GM18868 (cell line): ENCODE measurements around the gene PRR14L.
"Not testable (repeated sequence)": the region's sequence is repeated elsewhere in the genome, so short reads cannot be mapped to it uniquely, and the experiment has no call there.

Experiments used
- ATAC-seq: cut with Tn5 transposase; IDR thresholded peaks from one replicate; pipeline ENCODE4 v1.9.1; 2021; ENCODE audit warnings: mild to moderate bottlenecking, moderate library complexity; ENCODE audit not compliant: unreplicated experiment

Gene PRR14L

DNA sequence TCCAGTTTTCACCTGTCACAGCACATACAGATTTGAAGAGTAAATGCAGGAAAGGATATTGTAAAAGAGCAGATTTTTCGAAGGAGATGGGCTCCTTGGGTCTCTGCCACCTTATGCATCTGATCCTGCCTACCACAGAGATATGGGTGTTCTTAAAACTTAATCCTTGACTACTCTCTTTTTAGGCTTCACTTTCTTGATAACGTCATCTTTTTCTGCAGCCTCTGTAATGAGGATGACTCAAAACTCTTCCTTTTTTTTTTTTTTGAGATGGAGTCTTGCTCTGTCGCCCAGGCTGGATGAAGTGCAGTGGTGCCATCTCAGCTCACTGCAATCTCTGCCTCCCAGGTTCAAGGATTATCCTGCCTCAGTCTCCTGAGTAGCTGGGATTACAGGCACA lies 7.8 kb downstream of the PRR14L start:
- no peak for ATAC-seq

GRCh38 chr22:31740314-31740713 lies 9.6 kb downstream of the PRR14L start:
- ATAC-seq: not testable (repeated sequence)

GRCh38 chr22:31739795-31740201 lies 10.1 kb downstream of the PRR14L start:
- no peak for ATAC-seq

- no peak for ATAC-seq
These were observed 11.4 kb downstream of the PRR14L start for GRCh38 chr22:31738566-31738965.

DNA sequence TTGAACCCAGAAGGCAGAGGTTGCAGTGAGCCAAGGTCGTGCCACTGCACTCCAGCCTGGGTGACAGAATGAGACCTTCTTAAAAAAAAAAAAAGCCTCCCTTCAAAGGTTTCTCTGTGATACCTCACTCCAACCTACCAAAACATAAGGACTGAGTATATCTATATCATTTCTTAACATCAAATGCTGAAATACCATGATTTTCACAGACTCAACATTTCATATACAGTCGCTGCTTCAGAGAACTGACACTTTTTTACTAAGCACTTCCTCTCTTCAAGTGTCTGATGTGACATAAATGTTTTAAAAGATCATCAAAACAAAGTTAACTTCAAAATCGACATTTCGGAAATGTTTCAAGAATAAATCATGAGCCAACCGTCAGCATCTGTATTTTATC lies 12.0 kb downstream of the PRR14L start:
- ATAC-seq: no peak

DNA sequence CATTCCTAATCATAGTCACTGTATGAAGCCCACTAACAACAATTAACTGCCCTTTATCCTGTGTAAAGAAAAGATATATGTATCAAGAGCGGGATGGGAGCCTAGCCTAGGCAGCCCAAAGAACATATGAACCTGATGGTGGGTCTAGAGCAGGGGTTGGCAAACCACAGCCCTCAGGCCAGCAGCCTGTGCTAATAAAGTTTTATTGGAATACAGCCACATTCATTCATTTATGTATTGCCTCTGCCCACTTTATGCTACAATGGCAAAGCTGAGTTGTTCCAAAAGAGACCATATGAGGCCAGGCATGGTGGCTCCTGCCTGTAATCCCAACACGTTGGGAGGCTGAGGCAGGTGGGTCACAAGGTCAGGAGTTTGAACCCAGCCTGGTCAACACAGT lies 13.5 kb downstream of the PRR14L start:
- ATAC-seq: no peak

- no peak for ATAC-seq
These were observed 15.4 kb downstream of the PRR14L start for GRCh38 chr22:31734512-31734911.

- ATAC-seq: no peak
These were observed 16.3 kb downstream of the PRR14L start for GRCh38 chr22:31733580-31734079.

DNA sequence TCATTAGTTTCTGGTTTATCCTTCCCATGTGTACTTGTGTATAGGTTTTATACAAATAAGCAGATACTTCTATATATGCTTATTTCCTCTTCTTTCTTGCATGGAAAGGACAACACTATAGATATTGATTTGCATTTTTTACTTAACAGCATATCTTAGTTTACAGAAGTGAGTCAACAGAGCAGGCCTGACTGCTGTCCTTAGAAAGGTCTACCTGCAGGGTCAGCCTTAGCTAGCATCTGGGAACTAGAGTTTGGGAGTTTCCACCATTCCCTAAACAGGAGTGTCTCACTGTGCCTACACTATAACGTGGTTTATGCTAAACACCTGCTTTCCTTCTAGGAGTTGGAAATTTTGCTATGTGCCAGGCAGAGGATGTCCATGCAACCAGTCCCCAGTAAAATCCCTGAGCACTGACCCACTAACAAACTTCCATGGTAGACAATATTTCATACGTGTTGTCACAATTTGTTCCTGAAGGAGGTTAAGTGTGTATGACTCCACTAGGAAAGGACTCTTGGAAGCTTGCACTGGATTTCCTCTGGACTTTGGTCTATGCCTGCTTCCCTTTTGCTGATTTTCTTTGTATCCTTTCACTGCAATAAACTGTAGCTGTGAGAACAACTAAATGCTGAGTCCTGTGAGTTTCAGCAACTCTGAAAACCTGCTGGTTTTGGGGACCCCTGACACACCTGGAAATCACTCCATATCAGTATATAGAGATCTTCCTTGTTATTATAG lies 17.7 kb downstream of the PRR14L start:
- ATAC-seq: no peak

DNA sequence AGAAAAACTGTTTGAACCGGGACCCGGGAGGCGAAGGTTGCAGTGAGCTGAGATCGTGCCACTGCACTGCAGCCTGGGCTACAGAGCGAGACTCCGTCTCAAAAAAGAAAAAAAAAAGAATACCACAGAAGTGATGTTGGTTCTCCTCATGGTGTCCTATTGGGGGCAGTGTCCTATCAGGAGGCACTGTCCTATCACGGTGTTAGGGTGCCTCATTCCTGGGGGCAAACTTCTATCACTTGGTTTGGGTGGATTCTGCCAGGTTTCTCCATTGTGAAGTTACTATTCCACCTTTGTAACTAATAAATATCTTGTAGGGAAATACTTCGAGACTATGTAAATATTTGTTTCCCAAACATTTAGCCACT lies 19.6 kb downstream of the PRR14L start:
- ATAC-seq: no peak

GRCh38 chr22:31728857-31729256 lies 21.1 kb downstream of the PRR14L start:
- no peak for ATAC-seq

- ATAC-seq: no peak
These were observed 23.2 kb downstream of the PRR14L start for GRCh38 chr22:31726692-31727091.

GRCh38 chr22:31723723-31724122 lies 26.2 kb downstream of the PRR14L start:
- ATAC-seq: no peak

DNA sequence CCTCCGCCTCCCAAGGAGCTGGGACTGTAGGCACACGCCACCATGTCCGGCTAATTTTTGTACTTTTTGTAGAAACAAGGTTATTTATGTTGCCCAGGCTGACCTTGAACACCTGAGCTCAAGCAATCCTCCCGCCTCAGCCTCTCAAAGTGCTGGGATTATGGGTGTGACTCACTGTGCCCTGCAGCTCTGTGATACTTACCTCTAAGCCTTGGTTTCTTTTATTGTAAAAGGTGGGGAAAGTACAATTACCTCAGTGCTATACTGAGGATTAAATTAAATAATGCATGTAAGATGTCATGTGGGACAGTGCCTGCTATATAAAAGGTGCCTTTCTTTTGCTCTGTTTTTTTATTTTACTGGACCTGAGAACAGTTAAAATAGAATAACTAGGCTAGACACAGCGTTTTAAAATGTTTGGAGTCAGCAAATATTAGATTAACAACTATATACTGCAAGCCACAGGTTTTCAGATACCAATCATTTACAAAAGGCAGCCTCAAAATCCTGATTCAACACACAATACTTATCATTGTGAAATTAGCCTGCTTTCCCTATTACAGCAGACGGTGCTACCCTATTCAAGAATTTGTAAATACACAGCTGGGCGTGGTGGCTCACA lies 30.0 kb downstream of the PRR14L start:
- no peak for ATAC-seq

DNA sequence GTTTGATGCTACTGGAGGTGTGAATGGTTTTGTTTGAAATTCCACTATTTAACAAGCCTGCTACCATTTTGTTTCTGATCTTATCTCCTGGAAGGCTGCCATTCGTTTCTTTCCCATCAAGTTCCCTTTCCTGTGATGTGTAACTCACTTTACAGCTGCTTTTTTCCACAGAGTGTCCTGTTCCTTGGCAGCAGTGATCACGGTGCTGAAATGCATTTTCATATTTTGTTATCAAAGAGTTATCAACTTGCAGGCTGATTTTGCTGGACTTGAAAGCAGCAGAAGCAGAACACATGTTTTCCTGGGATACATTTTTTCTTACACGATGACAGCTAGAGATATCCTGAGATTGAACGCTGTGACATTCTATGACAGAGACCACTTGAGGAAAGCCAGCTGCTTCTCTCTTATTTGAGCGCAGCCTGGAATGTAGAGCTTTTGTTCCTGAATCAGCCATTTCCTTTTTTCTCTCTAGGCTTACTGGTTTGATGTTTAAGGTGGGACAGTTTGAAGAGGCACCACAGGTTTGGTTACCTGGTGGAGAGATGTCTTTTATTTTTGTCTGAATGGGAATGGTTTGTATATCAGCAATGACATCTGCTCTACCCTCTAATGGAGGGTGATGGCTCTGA lies 34.7 kb downstream of the PRR14L start:
- no peak for ATAC-seq

DNA sequence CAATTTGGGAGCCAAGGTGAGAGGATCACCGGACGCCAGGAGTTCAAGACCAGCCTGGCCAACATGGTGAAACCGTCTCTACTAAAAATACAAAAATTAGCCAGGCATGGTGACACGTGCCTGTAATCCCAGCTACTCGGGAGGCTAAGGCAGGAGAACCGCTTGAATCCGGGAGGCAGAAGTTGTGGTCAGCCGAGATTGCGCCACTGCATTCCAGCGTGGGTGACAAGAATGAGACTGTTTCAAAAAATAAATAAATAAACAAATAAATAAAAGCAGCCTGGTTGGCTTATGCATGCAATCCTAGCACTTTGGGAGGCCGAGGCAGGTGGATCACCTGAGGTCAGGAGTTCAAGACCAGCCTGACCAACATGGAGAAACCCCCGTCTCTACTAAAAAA lies 38.7 kb downstream of the PRR14L start:
- not testable (repeated sequence) for ATAC-seq

DNA sequence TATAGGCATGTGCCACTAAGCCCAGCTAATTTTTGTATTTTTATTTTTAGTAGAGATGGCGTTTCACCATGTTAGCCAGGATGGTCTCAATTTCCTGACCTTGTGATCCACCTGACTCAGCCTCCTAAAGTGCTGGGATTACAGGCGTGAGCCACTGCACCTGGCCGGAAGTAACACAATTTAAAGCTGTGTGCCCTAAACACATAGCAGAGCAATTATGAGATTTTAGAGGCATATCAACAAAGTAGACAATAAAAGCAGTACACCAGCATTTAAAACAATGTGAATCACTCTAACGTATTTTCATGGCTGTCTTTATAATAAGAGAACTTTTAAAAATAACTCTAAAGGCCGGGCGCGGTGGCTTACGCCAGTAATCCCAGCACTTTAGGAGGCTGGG lies 42.4 kb downstream of the PRR14L start:
- no peak for ATAC-seq

DNA sequence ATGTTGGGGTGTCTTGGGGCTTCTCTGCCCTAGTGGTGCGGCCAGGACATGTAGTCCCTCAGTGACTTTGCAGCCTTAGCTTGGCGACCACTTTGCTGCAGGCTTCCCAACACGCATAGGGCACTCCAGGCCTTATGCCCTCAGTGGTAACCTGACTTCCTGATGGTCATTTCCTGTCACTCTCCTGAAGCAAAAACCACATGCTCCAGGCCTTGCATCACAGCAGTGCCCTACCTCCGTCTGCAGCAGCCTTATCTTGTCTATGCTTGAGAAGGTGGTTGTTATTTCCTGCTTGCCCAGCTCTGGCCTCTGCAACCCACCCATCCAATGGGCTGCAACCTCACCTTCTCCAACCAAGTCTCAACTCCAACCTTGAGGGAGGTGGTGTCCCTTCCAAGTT lies 54.5 kb downstream of the PRR14L start:
- ATAC-seq: no peak

DNA sequence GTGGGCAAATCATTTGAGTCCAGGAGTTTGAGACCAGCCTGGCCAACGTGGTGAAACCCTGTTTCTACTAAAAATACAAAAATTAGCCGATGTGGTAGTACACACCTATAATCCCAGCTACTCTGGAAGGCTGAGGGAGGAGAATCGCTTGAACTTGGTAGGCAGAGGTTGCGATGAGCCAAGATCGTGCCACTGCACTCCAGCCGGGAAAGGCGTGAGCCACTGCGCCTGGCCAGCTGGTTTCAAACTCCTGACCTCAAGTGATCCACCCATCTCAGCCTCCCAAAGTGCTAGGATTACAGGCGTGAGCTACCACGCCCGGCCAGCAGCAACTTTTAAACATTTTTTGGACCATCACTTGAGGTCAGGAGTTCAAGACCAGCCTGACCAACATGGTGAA lies 55.9 kb downstream of the PRR14L start:
- ATAC-seq: not testable (repeated sequence)

- ATAC-seq: no peak
These were observed 57.6 kb downstream of the PRR14L start for GRCh38 chr22:31692186-31692886.

GRCh38 chr22:31691408-31691807 lies 58.5 kb downstream of the PRR14L start:
- no peak for ATAC-seq
